GM23338 (cell line): ENCODE measurements around the gene TULP3. TPM values are rescaled to one million over a fixed set of nuclear protein-coding genes. Genes with fewer than 3 reads are reported as not detected.

Experiments used
- ATAC-seq: fragments of 200-7000 bp; cut with Tn5 transposase; 3 replicates; pipeline ENCODE4 v1.9.1; 2020
- DNase-seq: peaks from one replicate; pipeline ENCODE4 v3.0.0-alpha.2; 2015; ENCODE audit warnings: low spot score
- H2AFZ ChIP-seq: fragments of 200-600 bp; sonication (generic); 2 replicates; pipeline ENCODE4 v1.8.0; 2016; ENCODE audit warnings: antibody characterized with exemption, mild to moderate bottlenecking, moderate library complexity
- H3F3A ChIP-seq: fragments of 200-600 bp; sonication (generic); replicated peaks from 2 replicates; pipeline ENCODE4 v1.8.0; 2017; ENCODE audit warnings: antibody characterized with exemption, mixed run types, low read depth
- H3K27ac ChIP-seq: fragments of 200-600 bp; sonication (generic); 2 replicates; pipeline ENCODE4 v1.6.1; 2016; ENCODE audit warnings: low read depth
- H3K27me3 ChIP-seq: fragments of 200-600 bp; sonication (generic); 2 replicates; pipeline ENCODE4 v1.8.0; 2016; ENCODE audit warnings: mild to moderate bottlenecking, mixed run types, moderate library complexity; ENCODE audit not compliant: insufficient read depth
- H3K36me3 ChIP-seq: fragments of 200-600 bp; sonication (generic); 2 replicates; pipeline ENCODE4 v1.8.0; 2016; ENCODE audit warnings: mild to moderate bottlenecking; ENCODE audit not compliant: insufficient read depth
- H3K4me1 ChIP-seq: fragments of 200-600 bp; sonication (generic); 2 replicates; pipeline ENCODE4 v1.8.0; 2016; ENCODE audit warnings: mild to moderate bottlenecking, moderate library complexity; ENCODE audit not compliant: insufficient read depth
- H3K4me2 ChIP-seq: fragments of 200-600 bp; sonication (generic); 2 replicates; pipeline ENCODE4 v1.7.1; 2017; ENCODE audit warnings: mixed run types
- H3K4me3 ChIP-seq: fragments of 200-600 bp; sonication (generic); 2 replicates; pipeline ENCODE4 v1.6.1; 2016; ENCODE audit warnings: mixed run types
- H3K79me2 ChIP-seq: fragments of 200-600 bp; sonication (generic); replicated peaks from 2 replicates; pipeline ENCODE4 v1.8.0; 2017; ENCODE audit warnings: mild to moderate bottlenecking; ENCODE audit not compliant: insufficient read depth
- H3K9me2 ChIP-seq: fragments of 200-600 bp; sonication (generic); 2 replicates; pipeline ENCODE4 v1.8.0; 2017; ENCODE audit not compliant: insufficient read depth
- H4K20me1 ChIP-seq: fragments of 200-600 bp; sonication (generic); replicated peaks from 2 replicates; pipeline ENCODE4 v1.8.0; 2017; ENCODE audit warnings: mild to moderate bottlenecking; ENCODE audit not compliant: insufficient read depth
- H3K27ac Mint-ChIP-seq: 2 replicates; pipeline ENCODE4 v1.8.0; 2020; ENCODE audit warnings: inconsistent platforms, mild to moderate bottlenecking, moderate library complexity, mixed read lengths
- H3K27me3 Mint-ChIP-seq: 3 replicates; pipeline ENCODE4 v1.8.0; 2022; ENCODE audit warnings: low read depth, mild to moderate bottlenecking, moderate library complexity, mixed read lengths, inconsistent platforms; ENCODE audit not compliant: insufficient read depth, poor library complexity
- H3K36me3 Mint-ChIP-seq: 3 replicates; pipeline ENCODE4 v1.8.0; 2021; ENCODE audit warnings: low read depth, mild to moderate bottlenecking, inconsistent platforms, moderate library complexity, mixed read lengths
- H3K4me1 Mint-ChIP-seq: 3 replicates; pipeline ENCODE4 v1.8.0; 2020; ENCODE audit warnings: mild to moderate bottlenecking, inconsistent platforms, mixed read lengths
- H3K4me3 Mint-ChIP-seq: 3 replicates; pipeline ENCODE4 v1.8.0; 2021; ENCODE audit warnings: moderate library complexity, mild to moderate bottlenecking, inconsistent platforms, mixed read lengths
- H3K9me3 Mint-ChIP-seq: 3 replicates; pipeline ENCODE4 v1.8.0; 2020; ENCODE audit warnings: moderate library complexity, mild to moderate bottlenecking, inconsistent platforms, mixed read lengths
- EZH2 ChIP-seq: fragments of 200-600 bp; sonication (generic); IDR thresholded peaks from one replicate; pipeline ENCODE4 v1.8.0; 2017; ENCODE audit warnings: antibody characterized with exemption, mild to moderate bottlenecking, low read depth; ENCODE audit not compliant: unreplicated experiment
- POLR2AphosphoS5 ChIP-seq: IDR thresholded peaks from 2 replicates; pipeline ENCODE4 v1.6.1; 2016; ENCODE audit warnings: antibody characterized with exemption, low read depth
- STAT1 ChIP-seq: IDR thresholded peaks from one replicate; pipeline ENCODE4 v1.6.1; 2016; ENCODE audit warnings: antibody characterized with exemption; ENCODE audit not compliant: unreplicated experiment
- ZNF114 ChIP-seq: fragments of 250-450 bp; sonication (Bioruptor Pico); IDR thresholded peaks from 2 replicates; pipeline ENCODE4 v1.5.0; 2020; ENCODE audit warnings: mild to moderate bottlenecking, moderate library complexity
- ZNF331 ChIP-seq: fragments of 250-450 bp; sonication (Bioruptor Pico); IDR thresholded peaks from 2 replicates; pipeline ENCODE4 v1.5.0; 2020; ENCODE audit warnings: low read depth, mild to moderate bottlenecking, moderate library complexity
- polyA plus RNA-seq: library from polyadenylated mRNA; unstranded; fragments of >200 nt; fragmentation: Nextera tagmentation; extraction: Ambion mirVana; gene quantifications from 2 replicates; pipeline ENCODE4 v1.2.1, GENCODE V29; 2016
- total RNA-seq: library from RNA; depleted of rRNA; stranded (reverse); fragments of >200 nt; shearing (Covaris generic); gene quantifications from 2 replicates; pipeline ENCODE4 v1.2.3, GENCODE V29; 2014
- TF ChIP-seq, protein P1 (sequence below): fragments of 250-450 bp; sonication (Bioruptor Pico); IDR thresholded peaks from 2 replicates; pipeline ENCODE4 v1.5.0; 2020; ENCODE audit warnings: mild to moderate bottlenecking, moderate library complexity

Gene TULP3
- total and polyA plus RNA-seq, 2 experiments from 2014 or later, result 15.1 to 18.8 TPM

DNA sequence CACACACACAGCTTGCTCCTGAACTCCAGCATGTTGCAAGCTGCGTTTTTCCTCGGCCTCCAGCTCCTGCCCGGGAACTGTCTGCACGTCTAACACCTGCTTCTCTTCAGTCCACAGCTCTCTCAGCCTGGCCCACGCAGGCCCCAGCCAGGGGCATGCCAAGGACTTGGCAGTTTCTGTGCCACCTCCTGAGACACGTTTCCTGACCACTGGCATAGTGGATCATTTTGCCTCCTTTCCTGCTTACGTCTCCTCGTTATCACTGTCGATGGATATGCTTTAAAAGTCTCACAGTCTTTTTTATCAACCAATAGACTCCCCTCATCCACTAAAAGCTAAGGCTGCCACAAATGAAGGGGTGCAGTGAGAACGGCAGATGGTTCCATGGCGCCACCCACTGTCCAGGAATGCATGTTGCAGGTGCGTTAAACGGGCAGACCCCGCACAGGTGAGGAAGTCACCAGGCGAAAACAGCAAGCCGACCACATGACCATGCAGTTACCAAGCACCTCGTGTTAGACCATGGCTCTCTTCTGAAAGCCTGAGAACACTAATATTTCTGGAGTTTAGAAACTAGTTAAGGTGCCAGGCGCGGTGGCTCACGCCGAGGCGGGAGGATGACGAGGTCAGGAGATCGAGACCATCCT lies 53.8 kb downstream of the TULP3 start (continued):
- TF ChIP-seq, protein P1, sequence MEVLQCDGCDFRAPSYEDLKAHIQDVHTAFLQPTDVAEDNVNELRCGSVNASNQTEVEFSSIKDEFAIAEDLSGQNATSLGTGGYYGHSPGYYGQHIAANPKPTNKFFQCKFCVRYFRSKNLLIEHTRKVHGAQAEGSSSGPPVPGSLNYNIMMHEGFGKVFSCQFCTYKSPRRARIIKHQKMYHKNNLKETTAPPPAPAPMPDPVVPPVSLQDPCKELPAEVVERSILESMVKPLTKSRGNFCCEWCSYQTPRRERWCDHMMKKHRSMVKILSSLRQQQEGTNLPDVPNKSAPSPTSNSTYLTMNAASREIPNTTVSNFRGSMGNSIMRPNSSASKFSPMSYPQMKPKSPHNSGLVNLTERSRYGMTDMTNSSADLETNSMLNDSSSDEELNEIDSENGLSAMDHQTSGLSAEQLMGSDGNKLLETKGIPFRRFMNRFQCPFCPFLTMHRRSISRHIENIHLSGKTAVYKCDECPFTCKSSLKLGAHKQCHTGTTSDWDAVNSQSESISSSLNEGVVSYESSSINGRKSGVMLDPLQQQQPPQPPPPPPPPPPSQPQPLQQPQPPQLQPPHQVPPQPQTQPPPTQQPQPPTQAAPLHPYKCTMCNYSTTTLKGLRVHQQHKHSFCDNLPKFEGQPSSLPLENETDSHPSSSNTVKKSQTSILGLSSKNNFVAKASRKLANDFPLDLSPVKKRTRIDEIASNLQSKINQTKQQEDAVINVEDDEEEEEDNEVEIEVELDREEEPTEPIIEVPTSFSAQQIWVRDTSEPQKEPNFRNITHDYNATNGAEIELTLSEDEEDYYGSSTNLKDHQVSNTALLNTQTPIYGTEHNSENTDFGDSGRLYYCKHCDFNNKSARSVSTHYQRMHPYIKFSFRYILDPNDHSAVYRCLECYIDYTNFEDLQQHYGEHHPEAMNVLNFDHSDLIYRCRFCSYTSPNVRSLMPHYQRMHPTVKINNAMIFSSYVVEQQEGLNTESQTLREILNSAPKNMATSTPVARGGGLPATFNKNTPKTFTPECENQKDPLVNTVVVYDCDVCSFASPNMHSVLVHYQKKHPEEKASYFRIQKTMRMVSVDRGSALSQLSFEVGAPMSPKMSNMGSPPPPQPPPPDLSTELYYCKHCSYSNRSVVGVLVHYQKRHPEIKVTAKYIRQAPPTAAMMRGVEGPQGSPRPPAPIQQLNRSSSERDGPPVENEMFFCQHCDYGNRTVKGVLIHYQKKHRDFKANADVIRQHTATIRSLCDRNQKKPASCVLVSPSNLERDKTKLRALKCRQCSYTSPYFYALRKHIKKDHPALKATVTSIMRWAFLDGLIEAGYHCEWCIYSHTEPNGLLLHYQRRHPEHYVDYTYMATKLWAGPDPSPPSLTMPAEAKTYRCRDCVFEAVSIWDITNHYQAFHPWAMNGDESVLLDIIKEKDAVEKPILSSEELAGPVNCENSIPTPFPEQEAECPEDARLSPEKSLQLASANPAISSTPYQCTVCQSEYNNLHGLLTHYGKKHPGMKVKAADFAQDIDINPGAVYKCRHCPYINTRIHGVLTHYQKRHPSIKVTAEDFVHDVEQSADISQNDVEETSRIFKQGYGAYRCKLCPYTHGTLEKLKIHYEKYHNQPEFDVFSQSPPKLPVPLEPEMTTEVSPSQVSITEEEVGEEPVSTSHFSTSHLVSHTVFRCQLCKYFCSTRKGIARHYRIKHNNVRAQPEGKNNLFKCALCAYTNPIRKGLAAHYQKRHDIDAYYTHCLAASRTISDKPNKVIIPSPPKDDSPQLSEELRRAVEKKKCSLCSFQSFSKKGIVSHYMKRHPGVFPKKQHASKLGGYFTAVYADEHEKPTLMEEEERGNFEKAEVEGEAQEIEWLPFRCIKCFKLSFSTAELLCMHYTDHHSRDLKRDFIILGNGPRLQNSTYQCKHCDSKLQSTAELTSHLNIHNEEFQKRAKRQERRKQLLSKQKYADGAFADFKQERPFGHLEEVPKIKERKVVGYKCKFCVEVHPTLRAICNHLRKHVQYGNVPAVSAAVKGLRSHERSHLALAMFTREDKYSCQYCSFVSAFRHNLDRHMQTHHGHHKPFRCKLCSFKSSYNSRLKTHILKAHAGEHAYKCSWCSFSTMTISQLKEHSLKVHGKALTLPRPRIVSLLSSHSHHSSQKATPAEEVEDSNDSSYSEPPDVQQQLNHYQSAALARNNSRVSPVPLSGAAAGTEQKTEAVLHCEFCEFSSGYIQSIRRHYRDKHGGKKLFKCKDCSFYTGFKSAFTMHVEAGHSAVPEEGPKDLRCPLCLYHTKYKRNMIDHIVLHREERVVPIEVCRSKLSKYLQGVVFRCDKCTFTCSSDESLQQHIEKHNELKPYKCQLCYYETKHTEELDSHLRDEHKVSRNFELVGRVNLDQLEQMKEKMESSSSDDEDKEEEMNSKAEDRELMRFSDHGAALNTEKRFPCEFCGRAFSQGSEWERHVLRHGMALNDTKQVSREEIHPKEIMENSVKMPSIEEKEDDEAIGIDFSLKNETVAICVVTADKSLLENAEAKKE, result no peak
- TF ChIP-seq STAT1 (no peak), ZNF331 (CRISPR knock-in tag) (no peak)

DNA sequence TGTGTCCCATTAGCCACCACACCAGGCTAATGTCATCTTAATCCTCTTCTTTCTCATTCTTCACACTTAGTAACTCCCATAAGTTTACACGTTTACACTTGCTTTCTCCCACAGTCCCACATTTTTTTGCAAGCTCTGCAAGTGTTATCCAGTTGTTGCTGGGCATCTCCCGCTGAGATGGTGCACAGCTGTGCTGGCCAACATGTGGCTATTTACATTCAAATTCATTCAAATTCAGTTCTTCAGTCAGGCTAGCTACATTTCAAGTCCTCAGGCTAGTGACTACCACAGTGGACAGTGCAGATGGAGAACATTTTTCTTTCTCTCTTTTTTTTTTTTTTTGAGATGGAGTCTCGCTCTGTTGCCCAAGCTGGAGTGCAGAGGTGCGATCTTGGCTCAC lies 58.7 kb downstream of the TULP3 start:
- no peak overlapping the region for H3K4me3 Mint-ChIP-seq
- ATAC-seq, result no peak

More for the DNA sequence above, 58.7 kb downstream of the TULP3 start:
- no peaks in the 10 kb centered on the region for H3K79me2 ChIP-seq
- Mint-ChIP-seq H3K4me1 (peaks cover 5% of the 10 kb centered on the region), H3K27me3 (peaks cover 5% of the 10 kb centered on the region), H3K36me3 (no peaks in the 10 kb centered on the region), H3K27ac (no peak overlapping the region), H3K9me3 (no peaks in the 10 kb centered on the region)
- H3K4me1 ChIP-seq, result no peaks in the 10 kb centered on the region
- no peak overlapping the region for H3K27ac ChIP-seq
- H3K27me3 ChIP-seq, result no peaks in the 10 kb centered on the region
- DNase-seq, result no peak
- peaks cover 5% of the 10 kb centered on the region; the same call in 1 of the 2 replicates for H3F3A ChIP-seq
- no peaks in the 10 kb centered on the region for H4K20me1 ChIP-seq
- no peaks in the 10 kb centered on the region for H3K9me2 ChIP-seq
- H2AFZ ChIP-seq, result no peak overlapping the region
- no peaks in the 10 kb centered on the region for H3K36me3 ChIP-seq
- no peak overlapping the region for H3K4me3 ChIP-seq
- TF ChIP-seq ZNF114 (CRISPR knock-in tag), result no peak
- TF ChIP-seq, protein P1, result no peak
- TF ChIP-seq POLR2AphosphoS5, result no peak
- TF ChIP-seq EZH2, result no peak
- no peak for TF ChIP-seq STAT1
- H3K4me2 ChIP-seq, result no peak overlapping the region
